Stimulated activated CD8-positive, alpha-beta memory T cell treated with anti-CD3 and anti-CD28 coated beads, Interleukin-4, amount 100 ng/mL, for 24 hours (primary cell): ENCODE results near the gene GPR89A.
"Not testable (repeated sequence)": the region's sequence is repeated elsewhere in the genome, so short reads cannot be mapped to it uniquely, and the experiment has no call there.

Source experiments
- DNase-seq: peaks from one replicate; pipeline ENCODE4 v3.0.0-alpha.2; 2020; ENCODE audit warnings: low read depth

Gene GPR89A

GRCh38 chr1:145686078-145686477, 78.3 kb downstream of the GPR89A start:
- not testable (repeated sequence) for DNase-seq

GRCh38 chr1:145688328-145688727, 80.5 kb downstream of the GPR89A start:
- DNase-seq: no peak

- DNase-seq: no peak
These were observed 81.1 kb downstream of the GPR89A start for GRCh38 chr1:145688924-145689323.

GRCh38 chr1:145689922-145690321, 82.1 kb downstream of the GPR89A start:
- no peak for DNase-seq

GRCh38 chr1:145690587-145691558, 83.1 kb downstream of the GPR89A start:
- no peak for DNase-seq

- no peak for DNase-seq
These were observed 85.1 kb downstream of the GPR89A start for GRCh38 chr1:145692785-145693443.

DNA sequence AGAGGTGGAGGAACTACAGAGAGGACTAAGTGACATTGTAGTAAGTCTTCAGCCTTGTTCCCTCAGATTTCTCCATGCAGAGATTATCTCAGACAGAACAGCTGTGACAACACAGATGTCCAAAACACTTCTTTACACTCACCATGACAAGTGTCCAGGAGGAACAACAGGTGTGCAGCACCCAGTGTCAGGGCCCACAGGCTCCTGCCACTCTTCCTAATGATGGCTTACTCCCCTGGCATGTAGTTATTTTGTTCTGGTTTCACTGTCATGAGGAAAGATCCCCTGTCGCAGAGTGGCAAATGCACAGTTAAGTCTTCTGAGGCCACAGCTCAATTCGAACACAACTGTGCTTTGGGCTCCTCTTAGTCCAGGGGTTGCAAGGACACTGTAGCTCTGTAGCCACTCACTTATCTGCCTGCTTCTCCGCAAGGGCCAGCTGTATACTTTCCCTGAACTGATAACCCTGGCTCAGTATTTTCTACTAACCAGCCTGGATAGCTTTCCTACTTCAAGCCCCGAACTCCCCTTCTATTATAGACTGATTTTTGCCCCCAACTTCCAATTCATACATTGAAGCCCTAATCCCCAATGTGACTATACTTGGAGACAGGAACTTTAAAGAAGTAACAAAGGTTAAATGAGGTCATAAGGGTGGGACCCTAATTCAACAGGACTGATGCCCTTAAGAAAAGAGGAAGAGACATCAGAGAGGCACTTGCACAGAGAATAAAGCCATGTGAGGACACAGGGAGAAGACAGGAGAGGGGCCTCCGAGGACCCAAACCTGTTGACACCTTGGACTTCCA, 88.2 kb downstream of the GPR89A start:
- DNase-seq: no peak

DNA sequence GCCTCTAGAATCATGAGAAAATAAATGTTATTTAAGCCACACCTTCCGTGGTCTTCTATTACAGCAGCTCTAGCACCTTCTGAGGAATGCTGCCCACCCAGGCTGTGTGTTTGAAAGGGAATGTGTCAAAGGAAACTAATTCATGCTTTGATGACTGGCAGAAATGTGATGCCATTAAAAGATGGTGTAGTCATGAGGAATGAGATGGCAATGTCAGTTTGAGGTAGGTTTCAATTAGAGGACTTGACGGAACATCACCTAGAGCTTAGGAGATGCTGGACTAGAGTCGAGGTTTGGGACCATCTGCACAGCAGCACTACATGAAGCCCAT, 88.8 kb downstream of the GPR89A start:
- DNase-seq: no peak

DNA sequence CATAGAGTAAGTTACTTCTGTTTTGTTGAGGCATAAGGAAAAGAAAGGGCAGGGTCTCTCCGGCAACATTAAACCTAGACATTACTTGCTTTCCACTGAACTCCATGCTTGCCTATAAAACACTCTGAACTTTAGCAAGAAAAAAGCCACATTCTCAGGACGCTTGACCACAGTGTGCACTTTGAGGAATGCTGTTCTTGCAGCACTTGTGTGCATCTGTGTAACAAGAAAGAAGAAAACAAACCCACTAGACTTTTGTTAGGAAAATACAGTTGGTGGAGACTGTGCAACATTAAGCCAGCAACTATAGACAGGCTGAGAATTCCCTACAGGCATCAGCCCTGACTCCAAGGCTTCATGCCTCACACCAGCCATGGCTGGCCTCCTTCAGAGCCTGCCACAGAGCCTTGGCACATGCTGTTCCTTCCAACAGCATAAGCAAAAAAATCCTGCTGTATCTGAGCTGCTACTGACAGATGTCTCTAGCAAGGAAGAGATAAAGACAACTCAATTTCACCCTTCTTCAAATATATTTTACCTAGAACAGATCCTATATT, 93.6 kb downstream of the GPR89A start:
- DNase-seq: no peak

GRCh38 chr1:145702052-145702451, 94.3 kb downstream of the GPR89A start:
- DNase-seq: no peak

- DNase-seq: no peak
These were observed 95.0 kb downstream of the GPR89A start for GRCh38 chr1:145702826-145703225.

DNA sequence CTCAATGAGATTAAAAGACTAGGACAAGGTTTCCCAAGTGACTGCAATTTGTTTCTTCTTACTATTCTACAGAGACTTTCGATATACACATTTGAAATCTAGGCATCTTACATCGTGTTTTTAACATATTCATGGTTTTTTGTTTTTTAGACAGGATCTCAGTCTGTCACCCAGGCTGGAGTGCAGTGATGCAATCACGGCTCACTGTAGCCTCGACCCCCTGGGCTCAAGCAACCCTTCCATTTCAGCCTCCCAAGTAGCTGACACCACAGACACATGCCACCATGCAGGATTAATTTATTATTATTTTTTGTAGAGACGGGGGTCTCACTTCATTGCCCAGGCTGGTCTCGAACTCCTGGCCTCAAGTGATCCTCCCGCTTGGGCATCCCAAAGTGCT, 97.8 kb downstream of the GPR89A start:
- no peak for DNase-seq

DNA sequence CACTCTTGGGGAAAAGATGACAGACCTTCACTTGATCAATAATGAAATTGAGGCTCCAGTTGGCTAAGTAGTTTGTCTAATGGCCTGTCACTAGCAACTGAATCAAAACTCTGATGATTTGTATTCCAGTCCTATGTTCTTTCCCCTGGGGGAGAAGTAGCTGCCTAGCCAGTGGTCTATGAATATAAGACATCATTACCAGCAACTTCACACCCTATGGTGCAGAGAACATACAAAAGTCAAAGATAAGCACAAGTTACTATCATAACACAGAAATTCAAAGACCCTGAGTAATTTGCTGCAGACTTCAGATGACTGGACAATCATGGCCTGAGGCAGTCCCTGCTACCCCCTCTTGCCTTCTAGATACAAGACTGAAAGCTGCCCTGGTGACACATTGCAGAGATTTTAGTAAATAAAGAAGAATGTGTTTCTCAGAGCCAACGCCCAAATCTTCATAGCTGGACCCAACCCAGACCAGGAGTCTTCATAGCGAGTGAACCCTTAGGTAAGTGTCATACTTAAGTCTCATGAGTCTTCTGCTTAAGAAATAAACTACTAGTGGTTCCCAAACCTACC, 98.4 kb downstream of the GPR89A start:
- no peak for DNase-seq

DNA sequence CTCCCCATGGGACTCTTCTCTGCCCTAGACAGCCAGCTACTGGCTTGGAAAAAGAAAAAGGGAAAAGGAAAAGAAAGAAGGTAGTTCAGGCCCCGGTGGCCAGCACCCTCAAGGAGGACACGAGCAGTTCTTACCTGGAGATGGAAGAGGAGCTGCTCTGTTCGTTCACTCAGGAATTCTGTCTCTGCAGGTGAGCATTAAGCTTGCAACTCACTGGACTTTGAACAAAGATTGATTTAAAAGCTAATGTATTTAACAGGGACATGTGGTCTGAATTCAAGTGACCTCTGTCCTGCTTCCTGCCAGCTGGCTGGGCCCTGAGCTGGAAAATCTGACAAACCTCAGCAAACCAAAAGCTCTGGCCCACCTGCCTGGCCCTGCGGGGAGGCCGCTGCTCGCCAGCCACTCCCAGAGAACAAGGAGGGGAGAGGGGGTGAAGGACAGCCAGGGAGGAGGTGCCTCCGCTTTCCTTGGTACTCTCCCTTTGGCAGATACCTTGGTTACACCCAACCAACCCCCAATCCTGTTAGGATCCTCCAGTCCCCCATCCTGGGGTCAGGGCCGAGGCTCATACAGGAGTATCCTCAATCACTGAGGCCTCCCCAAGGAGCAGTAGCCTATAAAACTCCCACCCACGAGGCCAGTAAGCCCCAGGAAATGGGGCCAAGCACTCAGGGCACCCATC, 99.5 kb downstream of the GPR89A start, which contains the start of gene PDZK1:
Gene PDZK1, minus strand, starts transcription at position 186 of the 685 bp plus-strand sequence. CDS start 19,347 bp downstream, outside the sequence.
- DNase-seq: no peak

DNA sequence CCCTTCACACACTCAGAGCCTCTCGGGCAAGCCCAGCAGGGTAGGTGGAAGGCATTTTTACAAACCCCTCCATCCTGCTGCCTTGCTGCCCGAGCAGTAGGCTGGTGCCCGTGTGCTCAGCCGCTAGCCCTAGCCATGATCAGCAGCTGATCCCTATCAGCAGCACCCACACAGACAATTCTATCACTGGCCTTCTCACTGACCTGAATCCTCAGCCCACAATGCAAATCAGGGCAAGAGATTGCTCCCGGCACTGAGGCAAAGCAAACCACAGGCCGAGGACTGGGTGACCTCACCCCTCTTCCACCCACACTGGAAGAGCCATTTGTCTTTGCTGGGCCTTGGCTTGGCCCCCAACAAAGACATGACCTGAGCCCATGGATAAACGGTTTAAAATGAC, 100.3 kb downstream of the GPR89A start:
- no peak for DNase-seq

DNA sequence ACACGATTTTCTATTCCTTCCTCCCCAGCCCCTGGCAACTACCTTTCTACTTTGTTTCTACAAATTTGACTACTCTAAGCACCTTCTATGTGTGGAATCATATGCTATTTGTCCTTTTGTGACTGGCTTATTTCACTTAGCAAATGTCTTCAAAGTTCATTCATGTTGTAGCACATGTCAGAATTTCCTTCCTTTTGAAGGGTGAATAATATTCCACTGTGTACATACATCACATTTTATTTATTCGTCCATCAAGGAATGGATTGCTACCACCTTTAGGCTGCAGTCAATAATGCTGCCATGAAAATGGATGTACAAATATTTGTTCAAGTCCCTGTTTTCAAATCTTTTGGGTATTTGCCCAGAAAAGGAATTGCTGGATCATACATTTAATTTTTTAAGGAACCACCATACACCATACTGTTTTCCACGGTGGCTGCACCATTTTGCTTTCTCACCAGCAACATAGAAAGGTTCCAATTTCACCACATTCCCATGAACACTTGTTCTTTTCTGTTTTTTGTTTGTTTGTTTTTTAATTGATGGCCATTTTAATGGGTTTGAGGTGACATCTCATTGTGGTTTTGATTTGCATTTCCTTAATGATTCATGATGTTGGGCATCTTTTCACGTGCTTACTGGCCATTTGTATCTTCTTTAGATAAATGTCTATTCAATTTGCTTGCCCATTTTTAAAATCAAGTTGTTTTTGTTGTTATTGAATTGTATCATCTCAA, 102.7 kb downstream of the GPR89A start:
- no peak for DNase-seq

- DNase-seq: no peak
These were observed 103.4 kb downstream of the GPR89A start for GRCh38 chr1:145711213-145711651.

- no peak for DNase-seq
These were observed 106.8 kb downstream of the GPR89A start for GRCh38 chr1:145714524-145715111.

- DNase-seq: no peak
These were observed 109.0 kb downstream of the GPR89A start for GRCh38 chr1:145716641-145717345.
